ENCODE results near the gene AKAP6. TPM values are rescaled to one million over a fixed set of nuclear protein-coding genes. Genes with fewer than 3 reads are reported as not detected.

AKAP6 gene
- total and polyA plus RNA-seq, 9 donors, result 25.4 to 87.1 (median 59.6) TPM

DNA sequence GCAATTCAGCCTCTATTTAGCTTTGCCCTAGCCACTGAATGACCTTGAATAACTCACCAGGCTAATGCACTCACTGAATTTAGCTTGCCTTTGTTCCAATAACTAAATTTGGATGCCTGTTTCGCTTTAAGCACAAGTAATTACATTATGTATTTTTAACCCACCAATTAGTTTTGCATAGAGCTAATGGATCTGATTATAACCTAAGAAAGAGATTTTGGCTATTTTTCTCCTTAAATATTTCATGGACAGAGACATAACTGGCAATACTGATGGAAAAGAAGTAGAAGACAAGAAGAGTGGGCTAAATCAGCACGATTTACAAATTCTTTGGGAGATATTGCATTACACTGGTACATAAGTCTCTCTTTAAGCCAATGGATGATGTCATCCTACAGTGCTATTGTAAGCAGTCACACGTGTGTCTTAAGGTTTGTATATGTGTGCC lies 85.7 kb downstream of the AKAP6 start:
- no peaks in the 10 kb centered on the region for H3K36me3 ChIP-seq (ENCODE audit: control insufficient read depth, insufficient read depth, low read length)
- no peak overlapping the region for H3K27ac ChIP-seq (ENCODE audit: low read length)
- H3K27me3 ChIP-seq (ENCODE audit: control insufficient read depth, insufficient read depth, low read length), result no peaks in the 10 kb centered on the region
- H3K9me3 ChIP-seq (replicated peaks; ENCODE audit: control insufficient read depth, low read depth, low read length), result no peaks in the 10 kb centered on the region
- WGBS (ENCODE audit: insufficient coverage), result no CpG with 5 or more reads among the region's 3 CpGs
- DNase-seq, result peak; percentile 46
- H3K4me3 ChIP-seq (ENCODE audit: low read length), result no peak overlapping the region
- H3K4me1 ChIP-seq (ENCODE audit: control insufficient read depth, insufficient read depth, low read length), result peaks cover 6% of the 10 kb centered on the region

DNA sequence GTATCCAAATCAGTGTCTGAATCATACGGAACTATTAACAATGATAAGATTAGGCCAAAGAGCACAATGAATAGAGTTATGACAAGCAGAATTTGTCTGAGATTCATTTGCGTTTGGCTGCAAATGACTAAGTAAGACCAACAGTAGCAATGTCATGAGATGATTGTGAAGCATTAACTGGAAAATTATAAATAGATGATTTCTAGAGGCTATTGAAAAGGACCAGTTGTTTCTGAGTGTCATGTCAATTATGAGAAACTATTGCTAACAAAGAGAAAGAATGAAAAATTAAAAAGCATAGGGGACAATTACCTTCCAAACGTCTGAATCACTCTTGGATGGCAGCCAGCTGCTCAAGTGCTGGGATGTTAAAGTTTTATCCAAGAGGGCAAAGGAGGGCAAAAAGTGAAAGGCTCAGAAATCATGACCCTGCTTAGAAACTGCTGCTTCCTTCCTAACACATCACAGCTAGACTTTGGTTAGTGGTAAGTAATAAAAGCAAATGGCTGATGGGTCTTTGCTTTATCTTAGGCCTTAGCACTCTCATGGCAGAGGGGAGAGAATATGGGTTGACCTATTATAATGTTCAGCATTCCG lies 89.0 kb downstream of the AKAP6 start:
- WGBS (ENCODE audit: insufficient coverage), result 100% methylated on average over 1 of the region's 4 CpGs
- Histone ChIP-seq H3K4me1 (ENCODE audit: control insufficient read depth, insufficient read depth, low read length) (peaks cover 6% of the 10 kb centered on the region), H3K27ac (ENCODE audit: low read length) (no peak overlapping the region), H3K4me3 (ENCODE audit: low read length) (no peak overlapping the region), H3K27me3 (ENCODE audit: control insufficient read depth, insufficient read depth, low read length) (no peaks in the 10 kb centered on the region), H3K36me3 (ENCODE audit: control insufficient read depth, insufficient read depth, low read length) (no peaks in the 10 kb centered on the region), H3K9me3 (replicated peaks; ENCODE audit: control insufficient read depth, low read depth, low read length) (peaks cover 1% of the 10 kb centered on the region)
- DNase-seq, result peak; percentile 23

DNA sequence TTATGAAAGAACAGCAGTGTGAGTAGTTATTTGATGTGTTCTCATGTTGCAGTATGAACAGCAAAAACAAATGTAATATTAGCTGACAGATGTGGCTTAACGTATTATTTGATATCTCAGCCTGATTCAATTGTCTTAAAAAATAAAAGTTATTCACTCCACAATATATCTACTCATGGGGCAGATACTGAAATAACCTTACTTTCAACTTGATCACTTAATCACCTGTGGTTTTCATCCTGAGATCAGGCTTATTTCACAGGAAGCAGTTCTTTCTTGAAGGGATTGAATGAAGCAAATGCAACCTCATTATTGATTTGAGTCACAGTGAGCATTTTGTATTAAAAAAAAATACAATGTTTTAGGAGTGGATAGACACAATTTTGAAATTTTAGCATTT lies 90.3 kb downstream of the AKAP6 start:
- WGBS (ENCODE audit: insufficient coverage), result no CpG with 5 or more reads among the region's 1 CpG
- no peak overlapping the region for H3K27ac ChIP-seq (ENCODE audit: low read length)
- H3K4me3 ChIP-seq (ENCODE audit: low read length), result no peak overlapping the region
- peaks cover 6% of the 10 kb centered on the region for H3K4me1 ChIP-seq (ENCODE audit: control insufficient read depth, insufficient read depth, low read length)
- H3K27me3 ChIP-seq (ENCODE audit: control insufficient read depth, insufficient read depth, low read length), result no peaks in the 10 kb centered on the region
- no peaks in the 10 kb centered on the region for H3K36me3 ChIP-seq (ENCODE audit: control insufficient read depth, insufficient read depth, low read length)
- H3K9me3 ChIP-seq (replicated peaks; ENCODE audit: control insufficient read depth, low read depth, low read length), result peaks cover 2% of the 10 kb centered on the region
- DNase-seq, result no peak

DNA sequence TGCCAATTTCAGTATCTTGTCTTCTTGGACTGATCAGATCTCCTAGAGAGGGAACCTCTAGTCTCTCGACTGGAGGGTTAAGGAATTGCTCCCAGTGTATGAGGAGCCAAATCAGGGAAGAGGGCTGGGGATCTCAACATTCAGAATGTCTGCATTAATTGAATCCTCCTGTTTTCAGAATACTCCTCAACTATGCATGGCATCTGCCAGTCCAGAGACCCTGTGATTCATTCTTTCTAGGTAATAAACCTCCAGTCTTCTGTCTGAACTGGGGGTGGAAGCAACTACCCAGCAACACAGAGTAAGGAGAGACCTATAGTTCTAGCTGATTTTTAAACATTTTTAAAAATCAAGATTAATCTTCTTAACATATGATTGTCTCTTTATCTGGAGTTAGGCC lies 92.7 kb downstream of the AKAP6 start:
- Histone ChIP-seq H3K4me1 (ENCODE audit: control insufficient read depth, insufficient read depth, low read length) (peaks cover 5% of the 10 kb centered on the region), H3K9me3 (replicated peaks; ENCODE audit: control insufficient read depth, low read depth, low read length) (peaks cover 2% of the 10 kb centered on the region), H3K27ac (ENCODE audit: low read length) (no peak overlapping the region), H3K4me3 (ENCODE audit: low read length) (no peak overlapping the region), H3K36me3 (ENCODE audit: control insufficient read depth, insufficient read depth, low read length) (no peaks in the 10 kb centered on the region), H3K27me3 (ENCODE audit: control insufficient read depth, insufficient read depth, low read length) (no peaks in the 10 kb centered on the region)
- no CpG with 5 or more reads among the region's 1 CpG for WGBS (ENCODE audit: insufficient coverage)
- DNase-seq, result no peak

DNA sequence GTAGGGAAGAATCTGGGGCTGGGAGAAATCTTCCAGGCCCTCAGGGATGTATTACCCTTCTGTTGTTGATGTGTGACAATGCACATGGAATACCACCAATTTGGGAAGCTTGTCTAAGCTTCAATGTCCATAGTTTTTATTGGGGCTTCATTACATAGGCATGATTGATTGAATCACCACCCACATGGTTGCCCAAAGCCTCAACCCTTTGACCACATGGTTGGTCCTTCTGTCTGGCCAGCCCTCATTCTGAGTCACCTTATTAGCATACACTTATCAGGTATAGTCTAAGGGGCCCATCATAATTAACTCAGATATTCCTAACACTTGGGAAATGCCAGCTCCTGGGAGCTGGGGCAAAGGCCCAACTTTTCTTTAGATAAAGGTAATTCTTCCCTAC lies 93.3 kb downstream of the AKAP6 start:
- H3K4me3 ChIP-seq (ENCODE audit: low read length), result no peak overlapping the region
- H3K9me3 ChIP-seq (replicated peaks; ENCODE audit: control insufficient read depth, low read depth, low read length), result peaks cover 2% of the 10 kb centered on the region
- no peak for DNase-seq
- H3K36me3 ChIP-seq (ENCODE audit: control insufficient read depth, insufficient read depth, low read length), result no peaks in the 10 kb centered on the region
- H3K27ac ChIP-seq (ENCODE audit: low read length), result no peak overlapping the region
- H3K27me3 ChIP-seq (ENCODE audit: control insufficient read depth, insufficient read depth, low read length), result no peaks in the 10 kb centered on the region
- peaks cover 3% of the 10 kb centered on the region for H3K4me1 ChIP-seq (ENCODE audit: control insufficient read depth, insufficient read depth, low read length)

DNA sequence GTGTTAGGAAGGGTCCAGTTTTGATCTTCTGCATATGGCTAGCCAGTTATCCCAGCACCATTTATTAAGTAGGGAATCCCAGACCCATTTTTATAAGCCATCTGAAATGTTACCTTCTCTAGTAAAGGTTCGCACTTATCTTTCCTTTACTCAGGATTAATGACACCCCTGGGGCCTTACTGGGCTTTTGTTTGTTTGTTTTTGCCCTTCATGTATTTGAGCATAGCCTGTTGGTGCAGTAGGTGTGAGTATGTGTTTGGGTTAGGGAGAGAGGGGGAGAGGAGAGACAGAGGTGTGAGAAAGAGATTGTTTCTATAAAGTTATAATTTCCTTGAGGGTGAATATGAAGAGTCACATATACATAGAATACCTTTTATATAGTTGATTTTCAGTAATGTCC lies 96.9 kb downstream of the AKAP6 start:
- peaks cover 2% of the 10 kb centered on the region for H3K9me3 ChIP-seq (replicated peaks; ENCODE audit: control insufficient read depth, low read depth, low read length)
- H3K27ac ChIP-seq (ENCODE audit: low read length), result no peak overlapping the region

DNA sequence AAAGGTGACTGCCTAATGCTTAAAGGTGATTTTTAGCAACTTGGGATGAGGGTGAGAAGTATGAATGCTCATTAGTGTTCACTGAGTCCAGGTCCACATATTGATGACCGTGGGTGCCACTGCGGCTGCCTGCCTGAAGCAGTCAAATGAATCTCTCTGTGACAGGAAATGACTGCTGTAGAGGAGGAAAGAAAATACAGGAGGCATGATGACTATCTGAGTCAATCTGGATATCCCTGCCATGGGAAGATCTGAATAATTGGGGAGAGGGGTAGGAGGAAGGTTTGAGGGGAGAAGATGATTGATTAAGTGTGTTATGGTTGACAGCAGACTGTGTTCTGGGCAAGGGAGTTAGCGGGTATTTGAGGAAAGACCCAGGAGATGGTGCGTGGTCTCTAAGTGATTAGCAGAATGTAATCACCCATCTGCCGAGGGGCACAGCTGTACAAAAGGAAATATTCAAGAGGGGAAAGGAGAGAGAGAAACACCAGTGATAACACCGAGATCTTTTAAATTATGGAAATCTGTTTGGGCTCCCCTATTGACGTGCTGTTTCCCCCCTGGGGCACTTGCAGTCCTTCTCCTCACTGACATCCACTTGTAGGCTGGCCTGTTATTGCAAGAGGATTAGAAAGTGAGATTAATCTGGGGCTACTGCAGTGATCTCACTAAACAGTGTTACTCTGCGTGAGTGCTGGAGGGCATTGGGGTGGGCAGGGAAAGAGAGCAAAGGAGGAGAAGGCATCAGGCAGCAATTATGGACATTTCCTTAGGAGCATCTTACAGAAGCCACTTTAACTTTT lies 97.7 kb downstream of the AKAP6 start:
- peaks cover 2% of the 10 kb centered on the region for H3K9me3 ChIP-seq (replicated peaks; ENCODE audit: control insufficient read depth, low read depth, low read length)
- H3K4me1 ChIP-seq (ENCODE audit: control insufficient read depth, insufficient read depth, low read length), result no peaks in the 10 kb centered on the region
- no peak overlapping the region for H3K4me3 ChIP-seq (ENCODE audit: low read length)
- no peaks in the 10 kb centered on the region for H3K36me3 ChIP-seq (ENCODE audit: control insufficient read depth, insufficient read depth, low read length)
- no peaks in the 10 kb centered on the region for H3K27me3 ChIP-seq (ENCODE audit: control insufficient read depth, insufficient read depth, low read length)
- 52% methylated on average over 5 of the region's 8 CpGs for WGBS (ENCODE audit: insufficient coverage)
- no peak for DNase-seq
- H3K27ac ChIP-seq (ENCODE audit: low read length), result no peak overlapping the region

More for the DNA sequence above, 96.9 kb downstream of the AKAP6 start:
- WGBS (ENCODE audit: insufficient coverage), result no CpG with 5 or more reads among the region's 1 CpG
- Histone ChIP-seq H3K4me3 (ENCODE audit: low read length) (no peak overlapping the region), H3K4me1 (ENCODE audit: control insufficient read depth, insufficient read depth, low read length) (no peaks in the 10 kb centered on the region), H3K36me3 (ENCODE audit: control insufficient read depth, insufficient read depth, low read length) (no peaks in the 10 kb centered on the region), H3K27me3 (ENCODE audit: control insufficient read depth, insufficient read depth, low read length) (no peaks in the 10 kb centered on the region)
- no peak for DNase-seq

DNA sequence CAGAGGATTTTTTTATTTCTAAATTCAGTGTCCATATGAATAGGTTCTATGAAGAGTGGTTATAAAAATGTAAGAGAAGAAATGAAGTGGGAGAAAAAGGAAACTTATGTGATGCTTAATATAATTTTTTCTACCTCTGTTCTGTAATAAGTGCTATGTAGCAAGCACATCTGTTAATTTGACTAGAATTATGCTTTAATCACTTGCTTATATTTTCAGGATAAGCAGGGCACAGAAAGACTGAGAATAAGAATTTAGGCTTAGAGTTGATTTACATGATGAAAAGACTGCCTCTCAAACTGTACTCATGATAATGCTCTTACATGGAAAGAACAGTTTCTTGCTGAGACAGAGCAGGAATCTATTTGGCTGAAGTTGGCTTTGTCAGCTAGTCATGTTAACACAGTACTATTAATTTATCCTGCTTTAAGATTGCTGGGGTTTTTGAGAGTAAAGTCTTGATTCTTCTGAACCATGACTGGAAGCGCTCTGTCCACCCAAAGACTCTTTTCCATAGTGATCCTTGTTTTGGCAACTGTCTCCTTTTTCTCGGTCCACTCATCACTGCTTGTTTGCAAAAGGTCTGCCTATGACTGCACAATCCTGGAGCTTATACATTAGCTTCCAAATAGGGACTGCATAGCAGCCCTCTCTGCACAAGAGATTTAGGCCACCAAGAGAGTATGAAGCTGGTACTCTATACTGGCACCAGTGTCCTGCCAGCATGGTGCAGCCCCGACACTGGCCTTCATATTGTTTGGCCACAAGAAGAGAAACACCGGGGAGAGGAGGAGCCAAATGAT lies 98.8 kb downstream of the AKAP6 start:
- Histone ChIP-seq H3K9me3 (replicated peaks; ENCODE audit: control insufficient read depth, low read depth, low read length) (peaks cover 2% of the 10 kb centered on the region), H3K27ac (ENCODE audit: low read length) (no peak overlapping the region), H3K36me3 (ENCODE audit: control insufficient read depth, insufficient read depth, low read length) (no peaks in the 10 kb centered on the region), H3K4me3 (ENCODE audit: low read length) (no peak overlapping the region), H3K4me1 (ENCODE audit: control insufficient read depth, insufficient read depth, low read length) (no peaks in the 10 kb centered on the region), H3K27me3 (ENCODE audit: control insufficient read depth, insufficient read depth, low read length) (no peaks in the 10 kb centered on the region)
- no peak for DNase-seq
- 70% methylated on average over 4 of the region's 4 CpGs for WGBS (ENCODE audit: insufficient coverage)

DNA sequence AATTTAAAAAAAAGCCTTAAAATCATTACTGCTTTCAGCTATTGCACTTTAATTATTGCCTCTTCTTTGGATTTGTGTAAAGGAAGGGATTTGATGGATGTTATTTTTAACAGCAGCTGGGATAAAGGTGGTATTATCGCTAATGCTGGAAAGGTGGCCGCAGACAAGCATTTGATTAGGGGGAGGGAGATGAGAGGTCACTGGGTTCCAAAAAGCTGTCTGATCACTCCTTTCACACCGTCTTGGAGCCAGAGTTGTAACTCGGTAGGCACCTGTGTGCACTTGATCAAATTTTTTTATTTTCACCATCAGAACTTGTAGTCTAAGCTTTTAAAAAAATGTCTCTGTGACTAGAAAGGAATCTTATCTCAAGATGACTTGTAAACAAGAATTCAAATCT lies 99.8 kb downstream of the AKAP6 start:
- 73% methylated on average over 2 of the region's 4 CpGs for WGBS (ENCODE audit: insufficient coverage)
- H3K36me3 ChIP-seq (ENCODE audit: control insufficient read depth, insufficient read depth, low read length), result no peaks in the 10 kb centered on the region
- no peak overlapping the region for H3K4me3 ChIP-seq (ENCODE audit: low read length)
- no peak for DNase-seq
- no peaks in the 10 kb centered on the region for H3K4me1 ChIP-seq (ENCODE audit: control insufficient read depth, insufficient read depth, low read length)
- H3K9me3 ChIP-seq (replicated peaks; ENCODE audit: control insufficient read depth, low read depth, low read length), result no peaks in the 10 kb centered on the region
- no peak overlapping the region for H3K27ac ChIP-seq (ENCODE audit: low read length)
- no peaks in the 10 kb centered on the region for H3K27me3 ChIP-seq (ENCODE audit: control insufficient read depth, insufficient read depth, low read length)

DNA sequence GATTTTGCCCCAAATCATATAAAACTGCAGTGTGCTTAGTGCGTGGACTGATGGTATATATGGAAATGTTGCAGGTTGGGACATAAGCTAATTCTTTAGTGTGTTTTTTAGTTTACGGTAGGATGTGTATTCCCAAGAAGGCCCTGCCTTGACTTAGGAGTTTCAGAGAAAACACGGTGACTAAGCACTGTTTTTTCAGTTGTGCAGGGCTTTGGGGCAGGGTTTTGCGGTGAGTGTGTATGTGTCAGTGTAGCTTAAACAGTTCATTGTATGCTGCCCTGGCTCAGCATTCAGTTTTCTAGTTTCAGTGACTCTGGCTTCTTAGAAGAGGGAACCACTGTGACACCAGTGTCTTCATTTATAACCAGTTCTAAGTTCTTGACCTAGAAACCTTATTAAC lies 101.2 kb downstream of the AKAP6 start:
- Histone ChIP-seq H3K4me1 (ENCODE audit: control insufficient read depth, insufficient read depth, low read length) (no peaks in the 10 kb centered on the region), H3K4me3 (ENCODE audit: low read length) (no peak overlapping the region), H3K36me3 (ENCODE audit: control insufficient read depth, insufficient read depth, low read length) (no peaks in the 10 kb centered on the region), H3K9me3 (replicated peaks; ENCODE audit: control insufficient read depth, low read depth, low read length) (no peaks in the 10 kb centered on the region), H3K27me3 (ENCODE audit: control insufficient read depth, insufficient read depth, low read length) (no peaks in the 10 kb centered on the region), H3K27ac (ENCODE audit: low read length) (no peak overlapping the region)
- DNase-seq, result no peak
- WGBS (ENCODE audit: insufficient coverage), result 88% methylated on average over 4 of the region's 4 CpGs

Measured in muscle of leg (tissue), 11 donors.